KBM-7 (cell line): Measurements from ENCODE around the gene KCNQ1.
A peak's percentile ranks its signal among the peaks of the same experiment; 100 is the strongest.

Experiments
- DNase-seq: peaks from one replicate; pipeline ENCODE4 v3.0.0-alpha.2; 2015
- in situ Hi-C: fragments of 300-500 bp; cut with MboI; formaldehyde crosslinking; loops from 2 replicates; pipeline ENCODE4 v1.14.3; 2020; ENCODE audit warnings: low sequenced_read_pairs, low pct_unique_long_range_greater_than_20kb, mixed read lengths

KCNQ1 gene

DNA sequence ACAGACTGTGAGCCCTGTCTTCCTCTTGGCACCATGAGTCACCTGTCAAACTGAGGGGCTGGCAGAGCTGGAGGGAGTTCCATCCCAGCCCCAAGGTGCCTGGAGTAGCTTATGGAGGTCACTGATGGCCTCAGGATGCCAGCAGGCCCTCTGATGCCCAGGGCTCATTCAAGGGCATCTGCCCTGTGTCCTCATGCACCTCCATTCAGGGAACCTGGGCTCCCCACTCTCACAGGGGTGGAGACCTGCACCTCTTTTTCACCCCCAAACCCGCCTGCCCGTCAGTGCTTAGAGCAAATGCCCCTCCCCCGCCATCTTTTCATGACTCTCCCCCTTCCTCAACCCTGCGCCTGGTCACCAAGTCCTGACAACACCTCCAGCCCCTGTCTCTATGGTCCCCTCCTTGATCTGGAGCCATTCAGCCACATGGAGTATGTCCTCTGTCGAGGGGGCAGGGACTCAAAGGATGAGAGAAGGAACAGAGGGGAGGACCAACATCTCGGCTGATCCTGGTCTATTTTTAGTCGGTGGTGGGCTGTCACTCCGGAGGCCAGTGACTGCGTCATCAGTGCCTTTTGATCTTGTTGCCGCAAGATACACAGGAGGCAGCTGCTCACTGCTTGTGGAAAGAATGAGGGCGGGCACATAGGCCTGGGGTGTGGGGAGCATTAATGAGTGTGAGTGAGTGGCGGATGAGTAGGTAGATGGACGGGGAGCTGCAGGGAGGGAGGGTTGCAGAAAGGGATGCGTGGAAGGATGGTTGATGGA lies 368.5 kb downstream of the KCNQ1 start:
- in situ Hi-C loops, result no loop called here
- DNase-seq, result no peak

DNA sequence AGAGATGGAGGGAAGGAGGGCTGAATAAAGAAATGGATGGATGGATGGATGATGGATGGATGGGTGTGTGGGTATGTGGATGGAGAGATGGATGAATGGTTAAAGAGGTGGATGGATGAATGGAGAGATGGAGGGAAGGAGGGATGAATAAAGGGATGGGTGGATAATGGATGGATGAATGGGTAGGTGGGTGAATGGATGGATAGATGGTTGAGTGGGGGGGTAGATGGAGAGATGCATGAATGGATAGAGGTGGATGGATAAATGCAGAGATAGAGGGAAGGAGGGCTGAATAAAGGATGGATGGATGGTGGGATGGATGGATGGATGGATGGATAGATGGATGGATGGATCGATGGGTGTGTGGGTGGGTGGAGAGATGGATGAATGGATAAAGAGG lies 369.2 kb downstream of the KCNQ1 start:
- in situ Hi-C loops, result no loop called here
- DNase-seq, result no peak

DNA sequence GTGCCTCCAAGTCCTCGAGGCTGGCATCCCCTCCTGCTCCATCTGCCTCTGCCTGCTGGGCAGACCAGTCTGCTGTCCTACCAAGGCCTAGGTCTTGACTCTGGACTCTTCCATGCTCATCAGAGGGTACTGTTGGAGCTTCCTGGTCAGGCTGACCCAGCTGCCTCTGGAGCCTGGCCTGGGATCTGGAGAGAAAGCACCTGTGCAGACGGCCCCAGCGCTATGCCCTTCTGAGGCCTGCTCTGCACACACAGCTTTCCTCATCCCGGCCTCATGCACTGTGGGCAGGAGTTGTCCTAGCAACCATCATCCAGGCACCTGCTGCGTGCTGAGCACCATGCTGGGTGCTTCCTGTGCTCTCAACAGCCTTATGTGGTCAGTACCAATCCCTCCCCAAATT lies 369.9 kb downstream of the KCNQ1 start:
- in situ Hi-C loops, result no loop called here
- DNase-seq, result no peak

DNA sequence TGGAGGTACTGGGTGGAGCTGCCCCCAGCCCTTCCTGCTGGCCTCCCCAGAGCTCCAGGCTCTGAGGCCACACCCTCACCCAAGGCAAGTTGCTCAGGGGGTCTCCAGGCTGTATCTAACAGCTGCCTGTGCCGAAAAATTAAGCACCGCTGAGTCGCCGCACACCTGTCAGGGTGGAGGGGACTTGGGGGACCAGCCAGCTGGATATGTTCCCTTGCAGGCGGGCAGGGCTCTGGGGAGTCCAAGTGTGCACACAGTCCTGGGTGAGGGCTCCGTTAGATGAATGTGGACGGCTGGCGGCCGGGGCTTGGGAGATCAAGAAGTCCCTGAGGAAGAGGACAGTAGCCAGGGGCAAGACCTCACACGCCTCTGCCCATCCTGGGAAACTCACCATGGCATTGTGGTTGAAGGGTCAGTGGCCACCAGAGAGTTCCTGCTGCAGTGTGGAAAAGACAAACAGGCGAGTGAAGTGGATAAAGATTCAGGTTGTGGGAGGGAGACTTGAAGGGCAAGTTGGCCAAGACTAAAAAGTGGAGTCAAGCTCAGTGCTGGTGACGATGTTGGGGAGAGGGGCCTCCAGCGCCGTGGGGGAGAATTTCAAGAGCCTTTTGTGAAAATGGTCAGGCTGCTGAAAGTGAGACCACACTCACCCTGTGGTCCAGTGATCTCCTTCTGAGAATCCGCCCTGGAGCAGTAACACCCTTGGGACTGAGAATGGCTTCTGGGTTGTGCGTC lies 371.1 kb downstream of the KCNQ1 start:
- DNase-seq, result no peak
- in situ Hi-C loops, result no loop called here

- no peak for DNase-seq
- in situ Hi-C loops, result no loop called here
These were observed 371.7 kb downstream of the KCNQ1 start for GRCh38 chr11:2816523-2816922.

DNA sequence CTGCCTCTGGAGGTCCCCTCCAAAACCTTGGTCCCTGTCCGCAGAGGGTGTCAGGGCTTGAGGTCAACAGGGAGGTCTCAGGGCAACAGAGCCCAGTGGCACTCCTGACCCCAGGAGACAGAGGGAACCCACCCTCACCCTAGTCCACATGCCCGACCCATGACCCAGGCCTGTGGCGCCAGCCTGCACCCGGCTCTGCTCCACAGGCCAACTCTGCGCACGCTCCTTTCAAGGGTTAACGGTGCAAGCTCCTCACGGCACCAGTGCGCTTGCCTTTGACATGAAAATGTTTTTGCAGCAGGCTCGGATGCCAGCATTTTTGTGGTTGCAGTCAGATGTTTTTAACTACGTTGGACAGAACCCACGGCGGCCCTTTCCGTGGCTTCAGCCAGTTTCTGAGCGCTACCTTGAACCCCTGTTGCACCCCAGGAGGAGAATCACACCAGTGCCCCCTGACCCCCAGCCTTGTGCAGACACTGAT lies 372.2 kb downstream of the KCNQ1 start:
- DNase-seq, result no peak
- in situ Hi-C loops, result no loop called here

- DNase-seq, result no peak
- in situ Hi-C loops, result no loop called here
These were observed 372.6 kb downstream of the KCNQ1 start for GRCh38 chr11:2817431-2817830.

DNA sequence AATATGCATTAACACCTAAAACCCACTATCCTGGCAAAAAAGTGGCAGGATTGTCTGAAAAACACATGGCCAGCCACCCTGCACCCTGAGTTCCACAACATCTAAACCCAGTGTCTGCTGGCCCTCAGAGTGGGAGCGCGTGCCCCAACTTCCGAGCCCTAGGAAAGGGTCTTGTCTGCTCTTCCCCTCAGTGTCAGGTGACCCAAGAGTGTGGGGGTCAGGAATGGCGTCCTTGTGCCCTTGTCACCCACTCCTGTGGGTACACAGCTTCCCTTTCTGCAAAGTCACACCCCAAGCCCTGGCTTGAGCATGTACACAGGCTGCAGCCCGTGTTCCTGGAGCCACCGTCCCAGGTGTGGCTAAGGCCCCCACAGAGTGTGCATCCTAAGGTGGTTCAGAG lies 373.2 kb downstream of the KCNQ1 start:
- DNase-seq, result no peak
- in situ Hi-C loops, result no loop called here

DNA sequence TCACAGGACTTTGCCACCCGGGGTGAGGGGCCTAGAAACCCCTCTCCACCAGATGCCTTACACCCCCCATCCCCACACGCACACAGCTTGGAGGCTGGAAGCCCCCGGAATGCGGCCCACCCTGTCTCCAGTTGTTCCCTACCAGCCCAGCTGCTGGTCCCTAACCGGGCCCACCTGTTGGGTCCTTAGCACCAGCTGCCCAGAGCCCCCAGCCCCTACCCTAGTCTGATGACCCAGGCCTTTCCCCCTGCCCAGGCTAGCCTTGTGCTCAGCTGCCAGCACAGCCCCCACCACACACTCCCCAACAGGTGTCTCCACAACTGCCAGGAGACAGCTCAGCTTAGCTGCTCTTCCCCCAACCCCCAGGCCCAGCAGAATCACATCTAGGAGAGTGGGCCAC lies 373.7 kb downstream of the KCNQ1 start:
- in situ Hi-C loops, result no loop called here
- no peak for DNase-seq

DNA sequence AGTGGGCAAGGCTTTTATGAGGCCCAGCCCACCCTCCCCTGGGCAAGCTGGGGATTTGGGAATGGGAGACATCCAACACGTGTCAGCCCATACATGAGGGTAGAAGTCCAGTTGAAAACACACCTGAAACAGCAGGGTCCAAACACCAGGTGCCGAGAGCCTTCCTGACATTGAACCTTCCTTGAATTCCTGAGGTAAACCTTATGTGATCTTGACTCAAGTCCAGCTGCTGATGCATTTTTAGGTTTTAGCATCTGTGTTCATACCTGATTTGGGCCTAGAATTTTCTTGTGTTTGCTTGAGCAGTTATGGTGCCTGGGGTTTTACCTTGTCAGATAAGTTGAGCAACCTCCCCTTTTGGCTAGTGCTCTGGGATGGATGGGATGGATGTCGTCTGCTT lies 374.5 kb downstream of the KCNQ1 start:
- no peak for DNase-seq
- in situ Hi-C loops, result no loop called here

GRCh38 chr11:2820976-2821375 lies 376.2 kb downstream of the KCNQ1 start:
- DNase-seq, result no peak
- in situ Hi-C loops, result no loop called here

DNA sequence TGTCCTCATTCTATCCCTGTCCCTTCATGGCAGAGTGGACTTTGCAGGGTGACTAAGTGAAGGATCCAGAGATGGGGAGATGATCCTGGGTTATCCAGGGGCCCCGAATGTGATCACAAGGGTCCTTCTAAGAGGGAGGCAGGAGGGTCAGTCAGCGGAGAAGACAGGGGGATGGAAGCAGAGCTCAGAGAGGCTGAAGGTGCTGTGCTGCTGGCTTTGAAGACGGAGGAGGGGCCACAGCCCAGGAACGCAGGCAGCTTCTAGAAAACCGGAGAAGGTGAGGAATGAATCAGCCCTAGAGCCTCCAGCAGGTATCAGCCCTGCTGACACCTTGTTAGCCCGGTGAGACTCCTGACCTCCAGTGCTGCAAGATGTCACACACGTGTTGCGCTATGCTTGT lies 377.1 kb downstream of the KCNQ1 start:
- in situ Hi-C loops, result no loop called here
- no peak for DNase-seq

DNA sequence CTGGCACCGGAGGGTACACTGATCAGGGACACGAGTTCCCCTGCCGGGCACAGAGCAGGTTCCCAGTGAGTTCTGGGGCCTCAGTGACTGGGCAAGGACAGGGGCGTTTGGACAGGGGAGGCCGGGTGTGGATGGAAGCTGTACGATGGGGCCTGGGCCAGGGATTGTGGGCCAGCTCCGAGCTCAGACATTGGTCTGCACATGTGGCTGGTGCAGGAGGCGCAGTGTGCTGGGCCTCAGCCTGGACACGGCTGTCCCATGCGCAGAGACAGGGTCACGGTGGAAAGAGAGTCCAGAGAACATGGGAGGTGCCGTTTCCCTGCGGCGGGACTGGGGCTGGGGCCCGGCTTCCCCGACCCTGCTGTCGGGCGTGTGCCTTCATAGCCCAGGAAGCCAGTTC lies 380.0 kb downstream of the KCNQ1 start:
- no peak for DNase-seq
- in situ Hi-C loops, result no loop called here

DNA sequence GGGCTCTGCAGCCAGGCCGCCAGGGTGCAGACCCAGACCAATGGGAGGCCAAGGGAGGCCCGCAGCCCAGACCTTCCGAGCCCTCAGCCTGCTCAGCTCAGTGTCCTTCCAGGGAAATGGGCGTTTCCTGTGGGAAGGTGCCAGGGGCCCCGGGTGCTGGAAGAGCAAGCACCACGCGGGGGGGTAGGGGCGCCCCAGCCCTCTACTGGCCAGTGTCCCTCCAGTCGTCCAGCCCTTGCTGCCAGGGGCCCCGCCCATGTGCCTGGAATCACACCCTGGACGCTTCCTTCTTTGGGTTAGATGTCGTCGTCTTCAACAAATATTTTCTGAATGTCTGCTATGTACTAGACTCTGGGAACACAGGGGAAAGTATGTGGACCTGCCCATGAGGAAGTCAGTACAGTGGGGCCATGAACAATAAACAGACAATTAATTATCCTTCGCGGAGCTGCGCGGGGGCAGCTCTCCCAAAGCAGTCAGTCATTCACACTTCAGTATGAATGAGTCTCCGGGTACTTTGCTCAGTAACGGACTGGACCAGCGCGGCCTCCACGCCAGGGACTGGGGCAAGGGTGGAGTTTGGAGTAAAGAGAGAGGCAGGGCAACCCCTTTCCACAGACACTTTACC lies 380.6 kb downstream of the KCNQ1 start:
- in situ Hi-C loops, result no loop called here
- peak; percentile 24 for DNase-seq

- in situ Hi-C loops, result no loop called here
- peak; percentile 86 for DNase-seq
These were observed 381.3 kb downstream of the KCNQ1 start for GRCh38 chr11:2825889-2826678.

- DNase-seq, result peak; percentile 85
- in situ Hi-C loops, result no loop called here
These were observed 381.9 kb downstream of the KCNQ1 start for GRCh38 chr11:2826679-2827056.

GRCh38 chr11:2827256-2827655 lies 382.4 kb downstream of the KCNQ1 start:
- in situ Hi-C loops, result no loop called here

GRCh38 chr11:2827792-2828191 lies 383.0 kb downstream of the KCNQ1 start:
- no peak for DNase-seq
- in situ Hi-C loops, result no loop called here

More at GRCh38 chr11:2827256-2827655, 382.4 kb downstream of the KCNQ1 start:
- no peak for DNase-seq

- in situ Hi-C loops, result no loop called here
- peak; percentile 25 for DNase-seq
These were observed 383.9 kb downstream of the KCNQ1 start for GRCh38 chr11:2828585-2829330.
